ENCODE measurements around the gene SSTR4.

GRCh38 chr20:23029324-23029723 is 5.8 kb upstream of the SSTR4 start:
- TF ChIP-seq CTCF (conservative IDR thresholded peaks at IDR 0.05 in 1 of 2, IDR thresholded peaks at IDR 0.05 in 1 of 2; ENCODE audit: extremely low read depth in 1 of 2, insufficient read depth in 1 of 2, low read depth in 1 of 2, low read length in 2 of 2) (no peak), EZH2 (IDR thresholded peaks at IDR 0.05; ENCODE audit: borderline replicate concordance, low read length) (no peak)

Data from mammary epithelial cell (primary cell).